ENCODE data around the gene UPK3BL2. TPM values are rescaled to one million over a fixed set of nuclear protein-coding genes. Genes with fewer than 3 reads are reported as not detected.
"Not testable (repeated sequence)": the region's sequence is repeated elsewhere in the genome, so short reads cannot be mapped to it uniquely, and the experiment has no call there.

Gene UPK3BL2
- total RNA-seq, 1 experiment from 2014 or later: 25.7 TPM

GRCh38 chr7:102535062-102535615 lies 8.4 kb downstream of the UPK3BL2 start:
- H3K9me2 ChIP-seq (replicated peaks; ENCODE audit: low read length); intact Hi-C loops (cut with micrococcal nuclease); ATAC-seq; H3K4me3 ChIP-seq (ENCODE audit: low read length); H3K9me3 ChIP-seq (ENCODE audit: low read length); DNase-seq; H3K79me2 ChIP-seq (ENCODE audit: low read length); H4K20me1 ChIP-seq (ENCODE audit: low read length); CTCF ChIA-PET; H3F3A ChIP-seq (ENCODE audit: low read length, unreplicated experiment); H3K36me3 ChIP-seq (ENCODE audit: low read depth, low read length); H3K27me3 ChIP-seq (ENCODE audit: low read length); H3K27ac ChIP-seq (ENCODE audit: low read length); H3K4me1 ChIP-seq (ENCODE audit: insufficient read depth, low read length); POLR2A ChIA-PET (ENCODE audit: unreplicated experiment); H2AFZ ChIP-seq (ENCODE audit: low read length); BruUV-seq (replicated peaks); H3K4me2 ChIP-seq (ENCODE audit: low read length); H3K9ac ChIP-seq (ENCODE audit: low read length): not testable (repeated sequence)

GRCh38 chr7:102532127-102532526 lies 11.4 kb downstream of the UPK3BL2 start:
- H3K27me3 ChIP-seq (ENCODE audit: low read length); BruUV-seq (replicated peaks); H3K4me1 ChIP-seq (ENCODE audit: insufficient read depth, low read length); H3K9me2 ChIP-seq (replicated peaks; ENCODE audit: low read length); H2AFZ ChIP-seq (ENCODE audit: low read length); H3K4me3 ChIP-seq (ENCODE audit: low read length); DNase-seq; intact Hi-C loops (cut with micrococcal nuclease); POLR2A ChIA-PET (ENCODE audit: unreplicated experiment); H4K20me1 ChIP-seq (ENCODE audit: low read length); H3K9me3 ChIP-seq (ENCODE audit: low read length); H3F3A ChIP-seq (ENCODE audit: low read length, unreplicated experiment); CTCF ChIA-PET; H3K9ac ChIP-seq (ENCODE audit: low read length); H3K36me3 ChIP-seq (ENCODE audit: low read depth, low read length); H3K27ac ChIP-seq (ENCODE audit: low read length); H3K79me2 ChIP-seq (ENCODE audit: low read length); H3K4me2 ChIP-seq (ENCODE audit: low read length): not testable (repeated sequence)
- peak; percentile 15; the same call in 1 of the 2 replicates for ATAC-seq

GRCh38 chr7:102531583-102531982 lies 11.9 kb downstream of the UPK3BL2 start:
- BruUV-seq (replicated peaks); intact Hi-C loops (cut with micrococcal nuclease); H4K20me1 ChIP-seq (ENCODE audit: low read length); H3K4me3 ChIP-seq (ENCODE audit: low read length); H3K4me1 ChIP-seq (ENCODE audit: insufficient read depth, low read length); H3K9me2 ChIP-seq (replicated peaks; ENCODE audit: low read length); H3K4me2 ChIP-seq (ENCODE audit: low read length); ATAC-seq; H3K9me3 ChIP-seq (ENCODE audit: low read length); POLR2A ChIA-PET (ENCODE audit: unreplicated experiment); DNase-seq; H3K36me3 ChIP-seq (ENCODE audit: low read depth, low read length); H2AFZ ChIP-seq (ENCODE audit: low read length); CTCF ChIA-PET; H3K9ac ChIP-seq (ENCODE audit: low read length); H3K27me3 ChIP-seq (ENCODE audit: low read length); H3K79me2 ChIP-seq (ENCODE audit: low read length); H3K27ac ChIP-seq (ENCODE audit: low read length); H3F3A ChIP-seq (ENCODE audit: low read length, unreplicated experiment): not testable (repeated sequence)

- H3K9ac ChIP-seq (ENCODE audit: low read length); H3K4me3 ChIP-seq (ENCODE audit: low read length); BruUV-seq (replicated peaks); H3K4me1 ChIP-seq (ENCODE audit: insufficient read depth, low read length); POLR2A ChIA-PET (ENCODE audit: unreplicated experiment); H3F3A ChIP-seq (ENCODE audit: low read length, unreplicated experiment); H3K27ac ChIP-seq (ENCODE audit: low read length); intact Hi-C loops (cut with micrococcal nuclease); H3K79me2 ChIP-seq (ENCODE audit: low read length); ATAC-seq; H2AFZ ChIP-seq (ENCODE audit: low read length); H3K4me2 ChIP-seq (ENCODE audit: low read length); DNase-seq; CTCF ChIA-PET; H4K20me1 ChIP-seq (ENCODE audit: low read length); H3K36me3 ChIP-seq (ENCODE audit: low read depth, low read length); H3K9me3 ChIP-seq (ENCODE audit: low read length); H3K27me3 ChIP-seq (ENCODE audit: low read length); H3K9me2 ChIP-seq (replicated peaks; ENCODE audit: low read length): not testable (repeated sequence)
Observed at GRCh38 chr7:102527822-102528793, 15.4 kb downstream of the UPK3BL2 start.

GRCh38 chr7:102527182-102527581 lies 16.3 kb downstream of the UPK3BL2 start:
- H3K9ac ChIP-seq (ENCODE audit: low read length); H3F3A ChIP-seq (ENCODE audit: low read length, unreplicated experiment); POLR2A ChIA-PET (ENCODE audit: unreplicated experiment); CTCF ChIA-PET; H2AFZ ChIP-seq (ENCODE audit: low read length); BruUV-seq (replicated peaks); H3K9me2 ChIP-seq (replicated peaks; ENCODE audit: low read length); ATAC-seq; H3K4me3 ChIP-seq (ENCODE audit: low read length); H3K27ac ChIP-seq (ENCODE audit: low read length); intact Hi-C loops (cut with micrococcal nuclease); H3K4me1 ChIP-seq (ENCODE audit: insufficient read depth, low read length); H3K9me3 ChIP-seq (ENCODE audit: low read length); H3K36me3 ChIP-seq (ENCODE audit: low read depth, low read length); H3K79me2 ChIP-seq (ENCODE audit: low read length); H3K4me2 ChIP-seq (ENCODE audit: low read length); DNase-seq; H4K20me1 ChIP-seq (ENCODE audit: low read length); H3K27me3 ChIP-seq (ENCODE audit: low read length): not testable (repeated sequence)

- H3K27me3 ChIP-seq (ENCODE audit: low read length); H3K27ac ChIP-seq (ENCODE audit: low read length); intact Hi-C loops (cut with micrococcal nuclease); BruUV-seq (replicated peaks); POLR2A ChIA-PET (ENCODE audit: unreplicated experiment); H3K79me2 ChIP-seq (ENCODE audit: low read length); H2AFZ ChIP-seq (ENCODE audit: low read length); H3K4me1 ChIP-seq (ENCODE audit: insufficient read depth, low read length); H3K4me2 ChIP-seq (ENCODE audit: low read length); ATAC-seq; H3K36me3 ChIP-seq (ENCODE audit: low read depth, low read length); H3F3A ChIP-seq (ENCODE audit: low read length, unreplicated experiment); CTCF ChIA-PET; H4K20me1 ChIP-seq (ENCODE audit: low read length); H3K9me2 ChIP-seq (replicated peaks; ENCODE audit: low read length); H3K9ac ChIP-seq (ENCODE audit: low read length); H3K9me3 ChIP-seq (ENCODE audit: low read length); DNase-seq; H3K4me3 ChIP-seq (ENCODE audit: low read length): not testable (repeated sequence)
Observed at GRCh38 chr7:102524803-102525202, 18.7 kb downstream of the UPK3BL2 start.
